Endothelial cell of umbilical vein (primary cell): ENCODE measurements around the gene SLCO2B1. TPM values are rescaled to one million over a fixed set of nuclear protein-coding genes. Genes with fewer than 3 reads are reported as not detected.
A peak's percentile ranks its signal among the peaks of the same experiment; 100 is the strongest.

Source experiments
- BruUV-seq: library from RNA; stranded (reverse); fragments of 400-500 nt; replicated peaks from 2 replicates; lab custom pipeline; 2021; lab: Mats Ljungman, UMichigan
- CTCF ChIA-PET: fragments of 300-600, 350-600 bp; sonication (Branson Sonifier 250); formaldehyde crosslinking; loops from one replicate; lab custom pipeline; 2021; ENCODE audit warnings: antibody characterized with exemption, inconsistent platforms; lab: Charles Lee
- POLR2A ChIA-PET: fragments of 300-600, 350-600 bp; sonication (Branson Sonifier 250); formaldehyde crosslinking; loops from one replicate; lab custom pipeline; 2021; ENCODE audit warnings: antibody characterized with exemption, inconsistent platforms; lab: Charles Lee
- DNase-seq: peaks from one replicate; pipeline ENCODE4 v3.0.0-alpha.2; 2011; ENCODE audit warnings: low read depth, low spot score
- FAIRE-seq: peaks from 2 replicates; lab custom pipeline; 2011; peaks lifted over from hg19 to GRCh38; lab: Jason Lieb, UNC
- H2AFZ ChIP-seq: 2 replicates; pipeline ENCODE4 v1.6.0; 2012; ENCODE audit warnings: low read depth, low read length, control low read depth, inconsistent platforms
- H3K27ac ChIP-seq: 2 replicates; pipeline ENCODE4 v1.5.1; 2011; ENCODE audit warnings: low read depth, mild to moderate bottlenecking, control low read depth, low read length, moderate library complexity; ENCODE audit not compliant: insufficient read depth
- H3K27me3 ChIP-seq, 2 experiments: 2 replicates each; pipeline versions ENCODE4 v1.6.0 to v1.6.1; 2011; ENCODE audit warnings: low read length in 2 of 2, mixed read lengths in 1 of 2; ENCODE audit not compliant: control insufficient read depth in 2 of 2, insufficient read depth in 2 of 2
- H3K36me3 ChIP-seq, 2 experiments: 2 replicates in 1 of 2; 3 replicates in 1 of 2; pipeline ENCODE4 v1.5.1; 2011; ENCODE audit warnings: low read length in 2 of 2, mild to moderate bottlenecking in 1 of 2, moderate library complexity in 1 of 2; ENCODE audit not compliant: control insufficient read depth in 2 of 2, insufficient read depth in 2 of 2; ENCODE audit errors: extremely low read depth in 1 of 2
- H3K4me1 ChIP-seq: 3 replicates; pipeline ENCODE4 v1.5.1; 2011; ENCODE audit warnings: mild to moderate bottlenecking, low read length; ENCODE audit not compliant: control insufficient read depth, insufficient read depth; ENCODE audit errors: extremely low read depth
- H3K4me2 ChIP-seq: 2 replicates; pipeline ENCODE4 v1.6.1; 2011; ENCODE audit warnings: low read length, control low read depth, mixed read lengths; ENCODE audit not compliant: insufficient read depth
- H3K4me3 ChIP-seq, 3 experiments: fragments of 200-600 bp in 1 of 3; sonication (generic), shearing (Covaris generic) in 1 of 3; replicated peaks in 1 of 3; 2 replicates each; pipeline ENCODE4 v1.5.1; 2011 to 2016; ENCODE audit warnings: control low read depth in 3 of 3, low read length in 3 of 3, mild to moderate bottlenecking in 2 of 3, inconsistent platforms in 1 of 3, low read depth in 1 of 3, moderate library complexity in 1 of 3; ENCODE audit not compliant: insufficient read depth in 1 of 3
- H3K79me2 ChIP-seq: 2 replicates; pipeline ENCODE4 v1.6.0; 2012; ENCODE audit warnings: low read length, inconsistent platforms; ENCODE audit not compliant: control insufficient read depth, insufficient read depth
- H3K9ac ChIP-seq: replicated peaks from 2 replicates; pipeline ENCODE3; 2011; ENCODE audit warnings: low read length, control low read depth; ENCODE audit not compliant: insufficient read depth; ENCODE audit errors: extremely low read depth
- H3K9me1 ChIP-seq: replicated peaks from 3 replicates; pipeline ENCODE4 v1.6.0; 2011; ENCODE audit warnings: mild to moderate bottlenecking, low read length; ENCODE audit not compliant: control insufficient read depth, insufficient read depth; ENCODE audit errors: extremely low read depth
- H3K9me3 ChIP-seq: replicated peaks from 2 replicates; pipeline ENCODE4 v1.5.1; 2012; ENCODE audit warnings: low read length, inconsistent platforms; ENCODE audit not compliant: control insufficient read depth, insufficient read depth
- H4K20me1 ChIP-seq: replicated peaks from 2 replicates; pipeline ENCODE3; 2011; ENCODE audit warnings: mild to moderate bottlenecking, low read length; ENCODE audit not compliant: control insufficient read depth, insufficient read depth; ENCODE audit errors: extremely low read depth
- GATA2 ChIP-seq: IDR thresholded peaks from 2 replicates; pipeline ENCODE4 v1.7.0; 2011; ENCODE audit warnings: low read depth, mild to moderate bottlenecking, moderate library complexity, mixed read lengths, low read length; ENCODE audit not compliant: insufficient read length, insufficient read depth
- MYC ChIP-seq: IDR thresholded peaks from one replicate; pipeline ENCODE4 v1.6.1; 2011; ENCODE audit warnings: mild to moderate bottlenecking, low read depth, low read length
- POLR2AphosphoS5 ChIP-seq: IDR thresholded peaks from 2 replicates; pipeline ENCODE4 v1.6.1; 2012; ENCODE audit warnings: low read depth, mild to moderate bottlenecking, control low read depth, low read length, moderate library complexity; ENCODE audit not compliant: insufficient read depth
- dilution Hi-C: fragments of 300-500 bp; cut with MboI; formaldehyde crosslinking; loops from one replicate; pipeline ENCODE4 v1.15.0; 2019; ENCODE audit warnings: low sequenced_read_pairs; ENCODE audit not compliant: extremely low pct_ligation_motif_present
- intact Hi-C: fragments of 100-400 bp; cut with micrococcal nuclease; formaldehyde crosslinking; loops from one replicate; pipeline ENCODE4 v1.10.0; 2022
- polyA plus RNA-seq, 4 experiments: library from polyadenylated mRNA; depleted of rRNA in 3 of 4; stranded (reverse) in 3 of 4; unstranded in 1 of 4; fragments of >200 nt; gene quantifications; 2 replicates each; pipeline versions ENCODE4 v1.2.1 to v1.2.3, GENCODE V29; 2011 to 2012; ENCODE audit warnings: missing spikeins in 1 of 4
- total RNA-seq: library from RNA; stranded (reverse); gene quantifications from 2 replicates; pipeline ENCODE4 v1.2.3, GENCODE V29; 2021

SLCO2B1 gene
- total and polyA plus RNA-seq, 2 donors (not counting 3 experiments of a cell fraction or from before 2014, with no cell fraction given), result 0.04 TPM; not detected in 1

- Histone ChIP-seq H3K36me3 (no peaks in the 10 kb centered on the region), H3K4me3 (no peak overlapping the region), H3K4me2 (no peak overlapping the region), H3K27ac (no peak overlapping the region), H3K79me2 (no peaks in the 10 kb centered on the region), H3K9me3 (no peaks in the 10 kb centered on the region), H3K4me1 (peaks cover 4% of the 10 kb centered on the region), H3K27me3 (no peaks in the 10 kb centered on the region), H4K20me1 (no peaks in the 10 kb centered on the region), H3K9ac (no peak overlapping the region), H3K9me1 (no peaks in the 10 kb centered on the region), H2AFZ (no peak overlapping the region)
- TF ChIP-seq MYC, result no peak
- BruUV-seq, result no TSS peak
- no peak for FAIRE-seq
- dilution Hi-C loops, result no loop called here
- intact Hi-C loops, result no loop called here
- ChIA-PET CTCF (interaction anchor here (0.9 to 9.9 kb wide), 11 partner anchors 8 to 494 kb away, joined by 3 to 125 read pairs (median 5); no protein-coding TSS in a partner anchor), POLR2A (interaction anchor here (0.6 to 1.8 kb wide), 2 partner anchors 8 to 43 kb away, joined by 4 to 5 read pairs; no protein-coding TSS in a partner anchor)
- peak; percentile 7 for DNase-seq
These were observed 45.5 kb downstream of the SLCO2B1 start for GRCh38 chr11:75196426-75196825.

DNA sequence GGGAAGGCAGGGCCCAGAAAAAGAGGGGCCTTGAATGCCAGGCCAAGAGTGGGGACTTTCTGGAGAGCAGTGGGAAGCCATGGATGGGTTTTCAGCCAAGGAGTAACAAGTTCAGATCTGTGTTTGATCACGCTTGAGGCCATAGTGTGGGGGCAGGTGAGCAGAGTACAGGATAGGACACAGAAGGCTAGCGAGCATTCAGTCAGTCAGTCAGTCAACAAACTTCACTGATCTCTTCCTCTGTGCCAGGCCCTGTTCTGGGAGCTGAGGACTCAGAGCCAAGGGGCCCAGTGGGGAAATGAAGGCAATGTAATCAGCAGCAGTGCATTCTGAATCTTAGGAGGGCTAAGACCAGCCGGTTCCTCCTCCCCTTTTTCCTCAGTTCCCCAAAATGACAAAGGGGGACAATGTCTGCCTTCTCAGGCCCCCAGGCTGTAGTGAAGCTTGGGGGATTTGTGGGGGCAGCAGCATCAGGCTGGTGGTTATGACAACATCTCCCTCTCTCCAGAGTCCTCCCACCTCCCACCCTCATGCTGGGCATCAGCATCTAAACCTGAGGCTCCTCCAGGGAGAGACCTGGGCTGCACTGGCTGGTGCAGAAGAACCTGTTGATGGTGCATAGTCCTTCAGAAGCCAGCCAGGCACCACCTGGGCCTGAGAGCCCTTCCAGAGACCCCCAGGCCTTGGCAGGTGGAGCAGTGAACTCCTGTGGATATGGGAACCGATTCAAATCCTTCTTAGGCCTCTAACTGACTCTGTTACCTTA, 46.8 kb downstream of the SLCO2B1 start:
- H3K9ac ChIP-seq, result no peak overlapping the region
- ChIA-PET CTCF (interaction anchor here (1.1 to 9.9 kb wide), 4 partner anchors 7 to 268 kb away, joined by 5 to 125 read pairs (median 30); no protein-coding TSS in a partner anchor), POLR2A (no interaction called here)
- H3K27ac ChIP-seq, result no peak overlapping the region
- H3K27me3 ChIP-seq, result no peaks in the 10 kb centered on the region
- intact Hi-C loops, result no loop called here
- peaks cover 4% of the 10 kb centered on the region for H3K4me1 ChIP-seq
- no peak overlapping the region for H3K4me3 ChIP-seq
- no peaks in the 10 kb centered on the region for H3K9me1 ChIP-seq
- no peak for TF ChIP-seq GATA2
- no peak for TF ChIP-seq POLR2AphosphoS5
- no peaks in the 10 kb centered on the region for H3K36me3 ChIP-seq
- BruUV-seq, result no TSS peak
- H2AFZ ChIP-seq, result no peak overlapping the region
- DNase-seq (no peak), FAIRE-seq (no peak)
- no peaks in the 10 kb centered on the region for H3K9me3 ChIP-seq
- H3K4me2 ChIP-seq, result no peak overlapping the region
- H4K20me1 ChIP-seq, result no peaks in the 10 kb centered on the region
- H3K79me2 ChIP-seq, result no peaks in the 10 kb centered on the region
- dilution Hi-C loops, result no loop called here
